HG02870 (cell line): Measurements from ENCODE around the gene LTBP2.

Experiments
- ATAC-seq: cut with Tn5 transposase; IDR thresholded peaks from one replicate; pipeline ENCODE4 v1.9.1; 2021; ENCODE audit warnings: mild to moderate bottlenecking, moderate library complexity; ENCODE audit not compliant: unreplicated experiment

The LTBP2 gene

GRCh38 chr14:74574706-74575105 lies 37.3 kb downstream of the LTBP2 start:
- ATAC-seq, result no peak

GRCh38 chr14:74574090-74574433 lies 38.0 kb downstream of the LTBP2 start:
- ATAC-seq, result no peak

- no peak for ATAC-seq
Observed at GRCh38 chr14:74573421-74574089, 38.5 kb downstream of the LTBP2 start.

- no peak for ATAC-seq
Observed at GRCh38 chr14:74572726-74573301, 39.2 kb downstream of the LTBP2 start.

- ATAC-seq, result no peak
Observed at GRCh38 chr14:74571901-74572725, 39.9 kb downstream of the LTBP2 start.

GRCh38 chr14:74571441-74571841 lies 40.6 kb downstream of the LTBP2 start:
- ATAC-seq, result no peak

DNA sequence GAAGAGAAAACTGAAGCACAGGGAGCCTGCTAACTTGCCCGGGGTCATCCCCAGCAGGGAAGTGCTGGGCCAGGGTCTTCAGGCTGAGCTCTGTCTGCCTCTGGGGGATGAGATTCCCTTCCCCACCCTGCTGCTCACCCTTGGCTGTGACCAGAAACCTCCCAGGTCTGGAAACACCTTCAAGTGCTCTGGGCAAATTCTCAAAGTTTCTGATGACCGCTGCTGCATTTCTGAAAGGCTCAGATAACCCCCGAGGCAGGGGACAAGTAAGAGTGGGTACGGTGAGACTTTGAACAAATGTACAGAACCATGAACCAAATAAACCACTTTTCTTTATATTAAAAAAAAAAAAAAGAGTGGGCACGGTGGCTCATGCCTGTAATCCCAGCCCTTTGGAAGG lies 41.3 kb downstream of the LTBP2 start:
- ATAC-seq, result no peak

DNA sequence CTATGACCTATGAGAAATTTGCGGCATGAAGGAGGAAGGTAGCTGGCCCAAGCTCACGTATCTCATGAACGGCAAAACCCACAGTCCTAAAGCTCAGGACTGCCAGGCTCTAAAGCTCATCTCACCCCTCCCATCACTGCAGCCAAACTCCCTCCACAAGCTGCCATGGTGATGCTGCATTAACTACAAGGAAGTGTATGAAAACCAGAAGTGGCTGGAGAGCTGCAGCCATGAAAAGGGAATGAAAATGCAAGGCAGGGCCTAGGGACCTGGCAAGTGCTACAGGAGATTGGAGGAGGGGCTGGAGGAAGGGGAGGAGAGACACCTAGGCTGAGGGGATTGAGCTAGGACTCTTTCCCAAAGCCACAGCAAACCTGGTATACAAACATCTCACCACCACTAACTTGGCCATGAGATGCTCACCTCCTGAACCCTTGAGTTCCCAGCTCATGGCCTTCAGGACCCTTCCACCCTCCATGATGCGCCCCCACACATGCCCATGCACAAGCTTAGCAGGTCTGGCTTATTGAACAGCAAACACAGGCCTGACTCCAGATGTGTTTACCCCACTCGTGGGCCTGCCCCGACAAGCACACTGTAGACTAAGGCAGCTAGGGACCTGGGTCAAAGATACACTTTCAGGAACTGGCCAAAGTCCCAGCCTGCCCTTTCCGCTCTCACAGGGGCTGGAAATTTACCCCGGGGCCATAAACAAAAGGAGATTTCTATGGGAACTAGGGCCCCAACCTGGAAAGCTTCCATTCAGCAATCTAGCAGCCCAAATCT lies 42.0 kb downstream of the LTBP2 start:
- no peak for ATAC-seq

- ATAC-seq, result no peak
Observed at GRCh38 chr14:74569387-74569786, 42.6 kb downstream of the LTBP2 start.

DNA sequence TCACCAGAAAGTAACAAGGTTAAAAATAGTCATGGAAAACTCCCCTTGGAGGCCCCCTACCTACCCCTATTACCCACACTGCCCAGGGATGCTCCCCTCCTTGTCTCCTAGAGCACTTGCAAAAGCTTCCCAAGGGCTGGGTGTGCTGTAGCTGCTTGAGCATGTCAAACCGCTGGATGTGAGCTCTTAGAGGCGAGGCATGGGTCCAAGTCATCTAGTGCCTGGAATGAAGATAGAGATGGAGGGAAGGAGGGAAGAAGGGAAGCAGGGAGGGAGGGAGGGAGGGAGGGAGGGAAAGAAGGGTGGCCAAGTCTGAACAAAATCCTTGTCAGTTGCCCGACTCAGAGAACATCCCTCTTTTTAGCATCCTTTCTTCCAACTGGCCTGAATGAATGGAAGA lies 43.1 kb downstream of the LTBP2 start:
- no peak for ATAC-seq

DNA sequence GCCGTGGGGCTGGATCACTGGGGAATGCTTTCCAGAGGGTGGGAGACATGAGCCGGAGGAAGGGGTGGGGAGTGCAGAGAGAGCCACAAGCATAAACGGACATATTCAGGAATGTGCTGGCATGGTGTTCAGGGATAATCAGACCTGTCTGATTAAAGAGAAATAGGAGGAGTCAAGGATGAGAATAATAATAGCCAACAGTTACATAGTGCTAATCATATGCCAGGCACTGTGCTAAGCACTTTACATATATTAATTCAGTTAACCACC lies 43.7 kb downstream of the LTBP2 start:
- no peak for ATAC-seq

- ATAC-seq, result no peak
Observed at GRCh38 chr14:74567646-74568379, 44.2 kb downstream of the LTBP2 start.

- no peak for ATAC-seq
Observed at GRCh38 chr14:74567219-74567618, 44.8 kb downstream of the LTBP2 start.

GRCh38 chr14:74566174-74567141 lies 45.6 kb downstream of the LTBP2 start:
- ATAC-seq, result no peak

DNA sequence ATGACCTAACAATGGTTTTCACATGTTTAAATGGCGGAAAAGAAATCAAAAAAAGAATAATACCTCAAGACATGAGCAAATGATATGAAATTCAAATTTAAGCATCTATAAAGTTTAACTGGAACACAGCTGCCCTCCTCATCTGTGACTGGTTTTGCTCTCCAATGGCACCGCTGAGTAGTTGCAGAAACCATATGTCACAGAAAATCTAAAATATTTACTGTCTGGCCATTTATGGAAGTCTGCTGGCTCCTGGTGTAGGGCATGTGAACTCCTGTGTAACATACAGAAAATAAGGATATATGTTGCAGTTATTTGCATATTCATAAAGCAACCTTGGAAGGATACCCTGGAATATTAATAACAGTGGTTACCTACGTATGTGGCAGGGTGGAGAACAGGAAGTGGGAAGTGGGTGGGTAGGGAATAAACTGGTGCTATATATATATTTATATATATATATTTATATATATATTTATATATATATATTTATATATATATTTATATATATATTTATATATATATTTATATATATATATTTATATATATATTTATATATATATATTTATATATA lies 48.4 kb downstream of the LTBP2 start:
- ATAC-seq, result no peak

DNA sequence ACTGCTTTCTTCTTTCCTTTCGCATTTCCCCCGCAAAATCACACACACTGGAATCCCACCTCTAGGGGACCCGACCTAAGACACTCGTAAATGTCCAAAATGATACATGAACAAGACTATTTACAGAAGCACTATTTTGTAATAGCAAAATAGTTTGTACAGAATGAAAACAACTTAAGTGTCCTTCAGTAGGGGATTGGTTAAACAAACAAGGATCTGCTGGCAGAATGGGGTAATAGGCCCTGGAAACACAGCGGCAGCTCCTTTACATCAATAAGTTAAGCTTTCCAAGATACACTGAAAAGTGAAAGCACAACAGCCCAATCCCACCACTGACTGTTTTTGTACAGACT lies 48.8 kb downstream of the LTBP2 start:
- no peak for ATAC-seq

DNA sequence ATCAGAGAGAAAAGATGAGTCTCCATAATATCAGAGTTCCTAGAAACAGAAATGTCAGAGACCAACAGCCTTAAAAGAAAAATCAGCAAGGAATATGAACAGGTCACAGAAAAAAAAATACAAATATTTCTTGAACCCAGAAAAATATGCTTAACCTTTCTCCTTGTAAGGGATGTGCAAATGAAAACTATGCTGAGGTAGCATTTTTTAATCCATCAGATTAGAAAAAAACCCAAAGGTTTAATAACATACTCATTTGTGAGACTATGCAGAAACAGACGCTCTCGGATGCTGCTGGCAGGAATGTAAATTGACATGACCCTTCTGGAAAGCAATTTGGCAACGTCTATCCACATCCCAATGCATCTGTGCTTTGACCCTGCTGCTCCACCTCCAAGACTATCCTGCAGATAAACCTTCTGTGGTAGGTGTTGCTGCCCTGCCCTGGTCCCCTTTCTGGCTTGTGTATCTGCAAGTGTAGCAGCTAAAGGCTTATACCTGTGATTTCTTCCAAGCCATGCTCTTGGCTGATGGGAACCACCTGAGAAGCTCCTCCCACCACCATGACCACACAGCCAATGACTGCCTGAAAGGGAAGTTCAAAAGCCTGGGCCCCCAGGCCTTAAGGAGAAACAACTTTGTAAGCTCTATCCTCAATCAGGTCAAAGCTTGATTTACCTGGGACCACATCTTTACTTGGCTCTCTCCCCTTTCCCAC lies 49.4 kb downstream of the LTBP2 start:
- no peak for ATAC-seq

DNA sequence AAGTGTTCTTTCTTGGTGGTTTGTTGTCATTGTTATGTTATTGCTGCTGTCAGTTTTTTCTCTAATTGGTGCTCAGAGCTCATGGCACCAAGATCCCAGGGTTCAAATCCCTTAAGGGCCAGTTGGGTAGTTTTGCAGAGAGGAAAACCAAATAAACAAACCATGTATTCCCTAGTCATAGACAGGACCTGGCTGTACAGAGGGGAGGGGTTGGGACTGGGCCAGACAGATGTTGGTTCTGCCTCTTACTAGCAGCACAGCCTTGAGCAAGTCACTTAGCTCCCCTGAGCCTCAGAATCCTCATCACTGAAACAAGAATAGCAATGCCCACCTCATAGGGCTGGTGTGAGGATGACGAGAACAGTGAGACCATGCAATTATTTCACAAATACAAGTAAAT lies 53.4 kb downstream of the LTBP2 start:
- no peak for ATAC-seq

DNA sequence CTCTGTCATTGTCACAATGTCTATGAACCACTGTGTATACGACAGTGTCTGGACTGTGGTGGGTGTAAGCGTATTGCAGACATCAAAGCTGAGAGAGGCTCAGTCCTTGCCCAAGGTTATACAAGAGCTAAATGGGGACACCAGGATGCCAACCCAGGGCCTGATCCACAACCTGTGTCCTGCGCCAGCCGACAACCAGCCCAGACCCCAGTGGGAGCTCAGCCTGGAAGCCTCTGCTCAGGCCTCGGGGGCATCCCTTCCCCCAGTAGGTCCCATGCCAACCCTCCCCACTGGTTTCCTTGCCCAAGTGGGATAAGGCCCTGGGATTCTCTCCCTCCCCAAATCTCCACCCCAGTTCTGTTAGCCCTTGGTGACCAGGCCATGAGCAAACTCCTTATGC lies 54.3 kb downstream of the LTBP2 start:
- no peak for ATAC-seq
